K562 (cell line): ENCODE data around the gene PSMB11. TPM values are rescaled to one million over a fixed set of nuclear protein-coding genes. Genes with fewer than 3 reads are reported as not detected.
A peak's percentile ranks its signal among the peaks of the same experiment; 100 is the strongest.

Source experiments
- ATF7 ChIP-seq: fragments of 450-650 bp; IDR thresholded peaks from 2 replicates; pipeline ENCODE4 v1.7.1; 2014; ENCODE audit warnings: mild to moderate bottlenecking, moderate library complexity
- DEAF1 ChIP-seq: fragments of 450-650 bp; formaldehyde crosslinking; IDR thresholded peaks from 2 replicates; pipeline ENCODE4 v1.4.0; 2020; ENCODE audit warnings: mild to moderate bottlenecking, moderate library complexity
- DPF2 ChIP-seq: fragments of 450-650 bp; IDR thresholded peaks from 2 replicates; pipeline ENCODE4 v1.6.1; 2016
- E2F3 ChIP-seq: fragments of 250-450 bp; sonication (Bioruptor Pico); IDR thresholded peaks from 2 replicates; pipeline ENCODE4 v1.4.0; 2020; ENCODE audit warnings: mild to moderate bottlenecking
- FOXJ2 ChIP-seq: fragments of 200-800 bp; sonication (Bioruptor generic); IDR thresholded peaks from 2 replicates; pipeline ENCODE4 v1.6.1; 2016; ENCODE audit warnings: missing genetic modification characterization, missing compliant biosample characterization
- GABPB1 ChIP-seq: sonication (generic); formaldehyde crosslinking; IDR thresholded peaks from 2 replicates; pipeline ENCODE4 v1.8.0; 2022; ENCODE audit warnings: mild to moderate bottlenecking, missing genetic modification reagents
- HINFP ChIP-seq: fragments of 450-650 bp; conservative IDR thresholded peaks from 2 replicates; pipeline ENCODE4 v1.6.1; 2016; ENCODE audit warnings: missing genetic modification characterization, low read depth, mild to moderate bottlenecking, control low read depth, missing compliant biosample characterization
- L3MBTL2 ChIP-seq: fragments of 450-650 bp; IDR thresholded peaks from 2 replicates; pipeline ENCODE4 v1.6.1; 2016; ENCODE audit warnings: mild to moderate bottlenecking, moderate library complexity
- MTA3 ChIP-seq: fragments of 450-650 bp; formaldehyde crosslinking; IDR thresholded peaks from 2 replicates; pipeline ENCODE4 v1.6.1; 2017; ENCODE audit warnings: mild to moderate bottlenecking, borderline replicate concordance
- PCBP1 ChIP-seq: fragments of 200-400 bp; formaldehyde crosslinking; IDR thresholded peaks from 2 replicates; pipeline ENCODE4 v1.6.1; 2018; ENCODE audit warnings: mild to moderate bottlenecking, low read depth, low read length; ENCODE audit not compliant: poor library complexity, severe bottlenecking
- RCOR1 ChIP-seq, 2 experiments: IDR thresholded peaks; 2 replicates each; pipeline ENCODE4 v1.6.1; 2012; ENCODE audit warnings: low read depth in 2 of 2, low read length in 2 of 2, borderline replicate concordance in 1 of 2, improper control_type of control experiment in 1 of 2
- RHOXF2B ChIP-seq: fragments of 250-450 bp; sonication (Bioruptor Pico); conservative IDR thresholded peaks from 2 replicates; pipeline ENCODE4 v1.5.1; 2021
- SAFB ChIP-seq: fragments of 200-400 bp; formaldehyde crosslinking; IDR thresholded peaks from 2 replicates; pipeline ENCODE4 v1.6.1; 2017; ENCODE audit warnings: low read depth, low read length, borderline replicate concordance
- ZKSCAN1 ChIP-seq: fragments of 150-350 bp; IDR thresholded peaks from 2 replicates; pipeline ENCODE4 v1.6.1; 2016; ENCODE audit warnings: low read depth, low read length
- ZNF140 ChIP-seq: fragments of 250-450 bp; sonication (Bioruptor Pico); IDR thresholded peaks from 2 replicates; pipeline ENCODE4 v1.8.0; 2021; ENCODE audit warnings: moderate library complexity, mild to moderate bottlenecking, inconsistent platforms
- polyA plus RNA-seq, 8 experiments: library from polyadenylated mRNA; depleted of rRNA in 4 of 8; stranded (reverse) in 5 of 8; unstranded in 3 of 8; fragments of >200 nt; fragmentation: Nextera tagmentation in 2 of 8; fragmentation: Illumina TruSeq in 1 of 8; extraction: Ambion mirVana in 2 of 8; extraction: Trizol in 1 of 8; gene quantifications; 2 replicates each; pipeline versions ENCODE4 v1.2.1 to v1.2.3, GENCODE V29; 2011 to 2014; ENCODE audit warnings: inconsistent platforms in 1 of 8, missing spikeins in 1 of 8
- total RNA-seq, 7 experiments: library from RNA; depleted of rRNA in 6 of 7; stranded (reverse); fragments of >200 nt in 6 of 7; fragmentation: Illumina TruSeq in 2 of 7; extraction: Trizol in 2 of 7; gene quantifications; 2 replicates each; pipeline versions ENCODE4 v1.2.1 to v1.2.3, GENCODE V29; 2011 to 2021; ENCODE audit warnings: low replicate concordance in 1 of 7
- TF ChIP-seq, protein P1 (sequence below): fragments of 250-450 bp; sonication (Bioruptor Pico); IDR thresholded peaks from 2 replicates; pipeline ENCODE4 v1.8.0; 2022; ENCODE audit warnings: inconsistent platforms, mild to moderate bottlenecking, moderate library complexity, borderline replicate concordance
- TF ChIP-seq, protein P2 (sequence below), 2 experiments: IDR thresholded peaks; 2 replicates each; pipeline ENCODE4 v1.6.1; 2011; ENCODE audit warnings: borderline replicate concordance in 1 of 2, control low read depth in 1 of 2, low read depth in 1 of 2, low read length in 1 of 2, mild to moderate bottlenecking in 1 of 2, mixed read lengths in 1 of 2, moderate library complexity in 1 of 2; ENCODE audit not compliant: insufficient read depth in 1 of 2, insufficient read length in 1 of 2, poor library complexity in 1 of 2, severe bottlenecking in 1 of 2; ENCODE audit errors: extremely low read depth in 1 of 2

Gene PSMB11
- total and polyA plus RNA-seq, 9 of the 15 experiments (the other 6 are each of a cell fraction or from before 2014, with no cell fraction given): not detected

DNA sequence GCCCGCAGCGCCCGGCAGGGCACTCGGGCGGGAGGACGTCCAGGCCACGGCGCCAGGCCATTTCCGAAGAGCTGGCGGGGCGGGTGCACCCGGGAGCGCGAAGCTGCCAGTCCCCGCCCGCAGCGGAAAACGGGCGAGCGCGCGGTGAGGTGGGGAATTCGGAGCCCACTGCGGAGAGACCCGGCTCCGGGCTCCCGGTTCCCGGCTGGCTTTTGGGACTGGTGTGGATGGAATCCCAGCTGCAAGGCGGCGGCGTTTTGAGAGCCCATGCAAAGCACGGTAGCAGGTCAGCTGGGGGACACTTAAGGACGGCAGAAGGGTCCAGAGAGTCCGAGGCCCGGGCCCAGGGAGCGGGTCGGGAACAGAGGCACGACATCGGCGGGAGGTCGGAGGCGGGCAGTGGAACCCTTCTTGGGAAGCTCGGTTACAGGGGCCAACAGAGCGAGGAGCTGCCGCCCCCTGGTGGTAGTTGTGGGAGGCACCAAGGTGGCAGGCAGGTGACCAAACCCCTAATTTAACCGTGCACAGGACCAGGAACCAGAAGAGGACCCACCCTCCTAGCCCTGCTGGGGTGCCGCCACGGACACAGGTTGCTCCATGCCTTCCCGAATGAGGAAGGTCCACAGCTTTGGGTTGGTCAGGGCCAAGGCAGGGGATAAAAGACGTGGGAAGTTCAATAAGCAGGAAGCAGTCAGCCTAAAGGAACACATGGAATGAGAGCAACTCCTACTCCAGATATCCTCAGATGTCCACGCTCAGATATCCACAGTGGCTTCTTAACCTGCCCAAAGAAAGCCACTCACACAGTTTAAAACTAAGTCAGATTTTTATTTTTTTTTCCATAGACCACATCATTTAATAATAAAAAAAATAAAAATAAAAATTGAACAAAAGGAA lies 16.0 kb downstream of the PSMB11 start (continued):
- TF ChIP-seq DEAF1 (CRISPR knock-in tag): peak; percentile 80
- TF ChIP-seq RCOR1 (IDR thresholded peaks at IDR 0.05; ENCODE audit: borderline replicate concordance in 1 of 2, low read depth in 2 of 2, low read length in 2 of 2): peak in 1 of 2 experiments; percentile 75; a peak in 2 of 4 replicates
- peak; percentile 52 for TF ChIP-seq ATF7
- TF ChIP-seq FOXJ2 (tag): no peak
- TF ChIP-seq, protein P1, sequence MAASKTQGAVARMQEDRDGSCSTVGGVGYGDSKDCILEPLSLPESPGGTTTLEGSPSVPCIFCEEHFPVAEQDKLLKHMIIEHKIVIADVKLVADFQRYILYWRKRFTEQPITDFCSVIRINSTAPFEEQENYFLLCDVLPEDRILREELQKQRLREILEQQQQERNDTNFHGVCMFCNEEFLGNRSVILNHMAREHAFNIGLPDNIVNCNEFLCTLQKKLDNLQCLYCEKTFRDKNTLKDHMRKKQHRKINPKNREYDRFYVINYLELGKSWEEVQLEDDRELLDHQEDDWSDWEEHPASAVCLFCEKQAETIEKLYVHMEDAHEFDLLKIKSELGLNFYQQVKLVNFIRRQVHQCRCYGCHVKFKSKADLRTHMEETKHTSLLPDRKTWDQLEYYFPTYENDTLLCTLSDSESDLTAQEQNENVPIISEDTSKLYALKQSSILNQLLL (CRISPR knock-in tag): no peak
- no peak for TF ChIP-seq SAFB
- TF ChIP-seq ZKSCAN1: no peak
- no peak for TF ChIP-seq ZNF140 (CRISPR knock-in tag)
- TF ChIP-seq PCBP1: peak; percentile 18
- no peak for TF ChIP-seq E2F3 (CRISPR knock-in tag)
- TF ChIP-seq, protein P2, sequence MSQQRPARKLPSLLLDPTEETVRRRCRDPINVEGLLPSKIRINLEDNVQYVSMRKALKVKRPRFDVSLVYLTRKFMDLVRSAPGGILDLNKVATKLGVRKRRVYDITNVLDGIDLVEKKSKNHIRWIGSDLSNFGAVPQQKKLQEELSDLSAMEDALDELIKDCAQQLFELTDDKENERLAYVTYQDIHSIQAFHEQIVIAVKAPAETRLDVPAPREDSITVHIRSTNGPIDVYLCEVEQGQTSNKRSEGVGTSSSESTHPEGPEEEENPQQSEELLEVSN (IDR thresholded peaks at IDR 0.05; ENCODE audit: borderline replicate concordance in 1 of 2, extremely low read depth in 1 of 2, insufficient read depth in 1 of 2, insufficient read length in 1 of 2, low read depth in 1 of 2, low read length in 1 of 2, poor library complexity in 1 of 2, severe bottlenecking in 1 of 2): no peak
- 0 out of 2 replicates have a peak, but pooled peaks have one; percentile 63 for TF ChIP-seq RHOXF2B (CRISPR knock-in tag)
- peak; percentile 32; the same call in 1 of the 2 replicates for TF ChIP-seq L3MBTL2
- peak; percentile 72; the same call in 1 of the 2 replicates for TF ChIP-seq GABPB1
- peak; percentile 47; the same call in 1 of the 2 replicates for TF ChIP-seq MTA3
- 0 out of 2 replicates have a peak, but pooled peaks have one; percentile 22 for TF ChIP-seq DPF2
- no peak for TF ChIP-seq HINFP (tag)
